NCI-H345 treated with DMSO at 0.1 percent for 48 hours (cell line): ENCODE results near the gene AFF4.
"Not testable (repeated sequence)": the region's sequence is repeated elsewhere in the genome, so short reads cannot be mapped to it uniquely, and the experiment has no call there.

ENCODE experiments used
- DNase-seq: peaks from one replicate; lab custom pipeline; 2025; ENCODE audit not compliant: unreplicated experiment; lab: John Stamatoyannopoulos, UW

AFF4 gene

DNA sequence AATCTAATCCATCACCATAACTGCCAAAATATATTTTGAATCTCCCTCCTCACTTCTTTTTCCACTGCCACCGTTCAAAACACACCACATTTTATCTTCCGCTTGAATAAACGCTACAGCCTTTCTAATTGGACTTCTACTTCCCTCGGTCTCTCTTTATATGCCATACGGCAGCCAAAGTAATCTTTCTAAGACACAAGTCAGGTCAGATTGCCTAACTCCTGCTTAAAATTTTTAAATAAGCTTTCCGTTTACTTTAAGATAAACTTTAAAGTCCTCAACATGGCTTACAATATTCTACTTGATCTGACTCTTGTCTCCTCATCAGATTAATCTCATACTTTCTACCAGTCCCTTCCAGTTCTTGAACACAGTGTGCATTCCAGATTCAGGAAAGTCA, 9.7 kb downstream of the AFF4 start:
- no peak for DNase-seq

GRCh38 chr5:132952829-132953228, 10.6 kb downstream of the AFF4 start:
- DNase-seq = no peak

DNA sequence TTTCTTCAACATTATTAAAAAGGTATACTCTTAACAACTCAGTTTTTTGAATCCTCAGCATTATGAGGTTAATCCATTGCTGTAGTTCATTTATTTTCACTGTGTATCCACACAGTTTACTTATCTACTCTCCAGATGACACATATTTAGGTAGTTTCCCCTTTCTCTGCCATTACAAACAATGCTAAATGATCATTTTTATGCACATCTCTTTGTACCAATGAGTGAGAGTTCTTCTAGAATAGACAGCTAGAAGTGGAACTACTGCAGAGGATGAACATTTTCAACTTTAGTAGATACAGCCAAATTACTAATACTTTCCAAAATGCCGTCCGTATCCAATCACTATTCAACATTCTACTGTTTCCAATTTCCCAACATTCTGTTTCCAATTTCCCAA, 11.5 kb downstream of the AFF4 start:
- no peak for DNase-seq

GRCh38 chr5:132949136-132949535, 14.3 kb downstream of the AFF4 start:
- DNase-seq = no peak

- no peak for DNase-seq
Measured at GRCh38 chr5:132947671-132948070, 15.8 kb downstream of the AFF4 start.

DNA sequence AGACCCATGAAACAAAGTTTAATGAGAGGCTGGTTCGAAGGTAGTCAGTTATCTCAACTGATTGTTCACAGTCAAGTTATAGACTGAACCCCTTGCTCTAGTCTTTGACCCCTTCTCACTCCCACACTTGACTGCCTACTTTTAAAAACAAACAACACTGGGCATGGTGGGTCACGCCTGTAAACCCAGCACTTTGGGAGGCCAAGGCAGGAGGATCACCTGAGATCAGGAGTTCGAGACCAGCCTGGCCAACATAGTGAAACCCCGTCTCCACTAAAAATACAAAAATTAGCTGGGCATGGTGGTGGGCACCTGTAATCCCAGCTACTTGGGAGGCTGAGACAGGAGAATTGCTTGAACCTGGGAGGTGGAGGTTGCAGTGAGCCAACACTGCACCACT, 18.1 kb downstream of the AFF4 start:
- not testable (repeated sequence) for DNase-seq

GRCh38 chr5:132943362-132944022, 19.9 kb downstream of the AFF4 start:
- DNase-seq = no peak

DNA sequence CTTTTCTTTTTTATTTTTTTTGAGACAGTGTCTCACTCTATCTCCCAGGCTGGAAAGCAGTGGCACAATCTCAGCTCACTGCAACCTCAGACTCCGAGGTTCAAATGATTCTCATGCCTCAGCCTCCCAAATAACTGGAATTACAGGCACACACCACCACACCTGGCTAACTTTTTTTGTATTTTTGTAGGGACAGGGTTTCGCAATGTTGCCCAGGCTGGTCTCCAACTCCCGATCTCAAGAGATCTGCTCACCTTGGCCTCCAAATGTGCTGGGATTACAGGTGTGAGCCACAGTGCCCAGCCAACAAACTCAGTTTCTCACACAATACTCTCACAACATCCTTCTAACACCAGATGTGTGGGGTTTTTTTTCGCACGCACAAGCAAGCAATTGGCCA, 22.1 kb downstream of the AFF4 start:
- DNase-seq = no peak

DNA sequence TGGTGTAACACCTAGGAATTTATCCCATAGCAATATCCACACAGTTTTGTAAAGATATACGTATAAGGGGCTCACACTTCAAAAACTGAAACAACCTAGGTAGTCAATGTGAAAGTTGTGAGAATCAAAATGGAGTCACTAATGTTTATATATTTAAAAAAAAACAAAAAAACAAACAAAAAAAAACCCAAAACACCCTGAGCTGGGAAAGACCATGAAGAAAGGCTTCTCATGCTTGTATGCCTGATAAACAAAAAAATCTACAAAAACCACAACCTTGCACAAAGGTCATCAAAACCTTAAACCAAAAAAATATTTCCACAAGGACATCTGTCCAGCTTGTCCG, 35.4 kb downstream of the AFF4 start:
- no peak for DNase-seq

GRCh38 chr5:132927355-132928061, 35.9 kb downstream of the AFF4 start:
- no peak for DNase-seq

GRCh38 chr5:132926437-132926836, 37.0 kb downstream of the AFF4 start:
- no peak for DNase-seq

GRCh38 chr5:132916086-132916485, 47.3 kb downstream of the AFF4 start:
- DNase-seq = no peak

- DNase-seq = no peak
Measured at GRCh38 chr5:132915681-132916080, 47.8 kb downstream of the AFF4 start.

DNA sequence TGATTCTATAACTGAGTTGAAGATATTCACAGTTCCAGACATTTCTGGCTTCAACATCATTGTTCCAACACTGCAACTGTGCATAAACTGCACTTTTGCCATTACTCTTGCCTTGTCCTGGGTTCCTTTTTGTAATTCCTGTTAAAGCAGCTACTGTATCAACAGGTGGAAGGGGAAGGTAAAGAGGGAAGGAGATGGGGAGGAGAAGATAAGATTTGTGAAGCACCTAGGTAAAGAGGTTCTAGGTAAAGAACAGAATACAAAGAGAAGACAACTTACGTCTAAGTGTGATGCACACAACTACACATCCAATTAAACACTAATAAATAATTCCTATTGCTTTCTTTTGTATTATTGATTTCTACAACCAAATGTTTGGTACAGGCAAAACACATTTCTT, 53.7 kb downstream of the AFF4 start:
- no peak for DNase-seq

DNA sequence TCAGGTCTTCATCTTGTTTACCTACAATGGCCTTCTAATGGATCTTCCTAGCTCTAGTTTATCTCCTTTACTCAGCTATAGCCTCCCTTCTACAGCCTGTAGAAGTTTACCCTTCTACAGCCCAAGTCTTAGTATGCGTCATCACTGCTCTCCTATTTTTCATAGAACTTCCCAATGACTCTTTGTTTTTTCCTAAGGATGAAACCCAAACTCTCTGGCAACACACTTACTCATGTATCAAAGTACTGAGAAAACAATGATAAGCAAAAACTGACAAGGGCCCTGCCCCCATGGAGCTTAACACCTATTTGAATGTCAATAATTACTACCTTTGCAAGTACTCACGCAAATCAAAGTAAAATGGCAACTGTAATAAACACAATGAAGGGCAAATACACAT, 56.3 kb downstream of the AFF4 start:
- DNase-seq = no peak

GRCh38 chr5:132905938-132906337, 57.5 kb downstream of the AFF4 start:
- DNase-seq = no peak

DNA sequence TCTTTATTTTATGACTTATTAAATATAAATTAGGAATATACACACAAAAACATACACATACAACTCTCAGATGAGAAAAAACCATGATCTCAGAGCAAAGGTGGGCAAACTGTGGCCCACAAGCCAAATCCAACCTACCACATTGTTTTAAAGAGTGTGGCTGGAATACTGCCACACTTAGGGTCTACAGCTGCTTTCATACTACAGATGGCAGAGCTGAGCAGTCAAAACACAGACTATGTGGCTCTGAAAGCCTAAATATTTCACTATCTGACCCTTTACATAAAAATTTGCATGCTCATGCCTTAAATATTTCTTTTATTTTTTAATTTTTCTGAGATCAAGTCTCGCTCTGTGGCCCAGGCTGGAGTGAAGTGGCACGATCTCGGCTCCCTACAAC, 61.7 kb downstream of the AFF4 start:
- DNase-seq = no peak

DNA sequence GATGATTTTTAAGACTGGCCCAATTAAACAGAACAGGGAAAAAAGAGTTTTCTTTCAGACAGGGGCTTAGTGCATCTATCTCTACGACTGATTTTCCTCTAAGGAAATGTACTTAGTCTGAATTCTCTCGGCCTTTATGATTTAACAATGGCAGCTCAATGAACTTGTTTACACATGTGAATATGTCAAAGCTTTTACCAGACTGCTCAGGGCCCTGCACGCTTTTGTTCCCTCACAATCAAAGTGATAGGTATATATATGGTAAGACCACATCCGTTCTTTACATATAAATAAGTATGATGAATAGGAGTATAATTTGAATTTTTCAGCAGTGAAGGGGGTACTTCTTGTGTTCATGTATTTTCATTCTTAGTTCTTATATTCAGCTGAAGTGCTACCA, 62.4 kb downstream of the AFF4 start:
- no peak for DNase-seq

DNA sequence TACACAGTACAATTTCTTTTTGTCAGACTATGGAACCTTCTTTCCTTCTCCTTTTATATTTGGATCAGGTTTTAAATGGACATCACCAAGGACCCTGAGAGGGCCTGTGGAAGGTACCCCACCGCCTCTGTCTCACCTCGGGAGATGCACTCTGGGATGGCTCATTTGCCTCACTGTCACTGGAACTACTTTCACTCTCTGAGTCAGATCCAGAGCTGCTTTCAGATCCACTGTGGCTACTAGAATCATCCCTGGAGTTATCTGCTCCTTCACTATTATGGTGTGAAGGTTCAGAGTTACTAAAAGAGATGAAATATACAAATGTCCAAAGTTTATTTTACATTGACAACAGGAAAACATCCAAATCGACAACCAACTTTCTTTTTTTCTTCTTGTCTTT, 65.3 kb downstream of the AFF4 start:
- DNase-seq = no peak

GRCh38 chr5:132896685-132897084, 66.7 kb downstream of the AFF4 start:
- DNase-seq = no peak

- no peak for DNase-seq
Measured at GRCh38 chr5:132895719-132896305, 67.6 kb downstream of the AFF4 start.

- DNase-seq = no peak
Measured at GRCh38 chr5:132890817-132891216, 72.6 kb downstream of the AFF4 start.

DNA sequence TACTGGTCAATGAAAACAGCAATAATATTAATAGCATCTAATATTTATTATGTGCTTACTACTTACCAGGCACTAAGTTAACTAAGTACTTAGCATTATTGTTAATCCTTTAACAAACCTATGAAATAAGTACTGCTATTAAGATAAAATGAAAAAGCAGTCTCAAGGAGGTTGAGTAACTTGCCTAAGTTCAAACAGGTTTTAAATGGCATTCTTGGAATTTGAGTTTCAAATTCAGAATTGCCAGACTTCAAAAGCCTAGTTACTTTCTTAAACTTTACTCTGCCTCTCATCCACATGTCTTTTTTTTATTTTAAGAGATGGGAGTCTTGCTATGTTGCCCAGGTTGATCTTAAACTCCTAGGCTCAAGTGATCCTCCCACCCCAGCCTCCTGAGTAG, 73.9 kb downstream of the AFF4 start:
- DNase-seq = no peak
